HepG2 (cell line): Measurements from ENCODE around the gene ADAMTS12. TPM values are rescaled to one million over a fixed set of nuclear protein-coding genes. Genes with fewer than 3 reads are reported as not detected.

Experiments
- ATAC-seq: fragments of 200-7000 bp; cut with Tn5 transposase; 3 replicates; pipeline ENCODE4 v1.9.1; 2020; ENCODE audit warnings: mild to moderate bottlenecking, moderate library complexity
- BruUV-seq: library from RNA; stranded (reverse); fragments of 400-500 nt; replicated peaks from 2 replicates; lab custom pipeline; 2021; lab: Mats Ljungman, UMichigan
- CTCF ChIA-PET: fragments of 300-600 bp; formaldehyde crosslinking; extraction: SDS; loops from one replicate; lab custom pipeline; 2021; ENCODE audit warnings: low total read pairs, inconsistent platforms, low intra/inter-chr PET ratio; lab: Yijun Ruan, JAX
- POLR2A ChIA-PET: fragments of 350-600 bp; sonication (Branson Sonifier 250); formaldehyde crosslinking; loops from one replicate; lab custom pipeline; 2020; ENCODE audit warnings: antibody characterized with exemption, inconsistent platforms; lab: Yijun Ruan, JAX
- DNase-seq: peaks from one replicate; pipeline ENCODE4 v3.0.0-alpha.2; 2015; ENCODE audit warnings: low spot score
- FAIRE-seq: peaks from 3 replicates; lab custom pipeline; 2011; peaks lifted over from hg19 to GRCh38; lab: Jason Lieb, UNC
- H2AFZ ChIP-seq: one replicate; pipeline ENCODE4 v1.6.1; 2011; ENCODE audit warnings: low read length, inconsistent platforms
- H3K27ac ChIP-seq: fragments of 300-600 bp; 3 replicates; pipeline ENCODE4 v1.8.0; 2011; ENCODE audit warnings: mixed run types, mild to moderate bottlenecking, mixed read lengths, low read length, inconsistent platforms; ENCODE audit not compliant: insufficient read depth; ENCODE audit errors: extremely low read length
- H3K27me3 ChIP-seq, 2 experiments: fragments of 200-600 bp in 1 of 2; 2 replicates in 1 of 2; 3 replicates in 1 of 2; pipeline versions ENCODE4 v1.6.0 to v1.8.0; 2011; ENCODE audit warnings: low read length in 2 of 2, mild to moderate bottlenecking in 2 of 2, moderate library complexity in 2 of 2, inconsistent platforms in 1 of 2; ENCODE audit not compliant: insufficient read depth in 2 of 2, control insufficient read depth in 1 of 2
- H3K36me3 ChIP-seq, 2 experiments: fragments of 200-600 bp in 1 of 2; replicated peaks in 1 of 2; 2 replicates in 1 of 2; 3 replicates in 1 of 2; pipeline versions ENCODE4 v1.5.1 to v1.8.0; 2011; ENCODE audit warnings: low read length in 2 of 2, inconsistent platforms in 1 of 2; ENCODE audit not compliant: insufficient read depth in 2 of 2, control insufficient read depth in 1 of 2
- H3K4me1 ChIP-seq: 2 replicates; pipeline ENCODE4 v1.5.1; 2012; ENCODE audit warnings: low read length, inconsistent platforms; ENCODE audit not compliant: insufficient read depth
- H3K4me2 ChIP-seq: 2 replicates; pipeline ENCODE4 v1.6.0; 2011; ENCODE audit warnings: low read depth, low read length, inconsistent platforms
- H3K4me3 ChIP-seq, 3 experiments: fragments of 200-600 bp in 1 of 3; sonication (generic), shearing (Covaris generic) in 1 of 3; replicated peaks in 1 of 3; 2 replicates each; pipeline ENCODE4 v1.5.1; 2011 to 2016; ENCODE audit warnings: low read length in 3 of 3, inconsistent platforms in 2 of 3, low read depth in 2 of 3, mild to moderate bottlenecking in 2 of 3, control low read depth in 1 of 3, mixed read lengths in 1 of 3; ENCODE audit not compliant: insufficient read depth in 1 of 3
- H3K79me2 ChIP-seq: one replicate; pipeline ENCODE4 v1.6.1; 2011; ENCODE audit warnings: low read length, inconsistent platforms; ENCODE audit not compliant: insufficient read depth
- H3K9ac ChIP-seq: 2 replicates; pipeline ENCODE4 v1.6.0; 2011; ENCODE audit warnings: mild to moderate bottlenecking, low read depth, low read length, inconsistent platforms; ENCODE audit not compliant: insufficient read depth
- H3K9me3 ChIP-seq: 2 replicates; pipeline ENCODE4 v1.5.1; 2012; ENCODE audit warnings: mild to moderate bottlenecking, low read length
- H4K20me1 ChIP-seq: 2 replicates; pipeline ENCODE4 v1.6.0; 2011; ENCODE audit warnings: inconsistent platforms, mild to moderate bottlenecking, low read length, moderate library complexity; ENCODE audit not compliant: insufficient read depth
- ARNT ChIP-seq: fragments of 450-650 bp; IDR thresholded peaks from 2 replicates; pipeline ENCODE4 v1.6.1; 2017
- KAT8 ChIP-seq: IDR thresholded peaks from 2 replicates; pipeline ENCODE4 v1.6.1; 2016; ENCODE audit warnings: missing genetic modification reagents, missing compliant biosample characterization
- KLF15 ChIP-seq: sonication (generic); formaldehyde crosslinking; IDR thresholded peaks from 2 replicates; pipeline ENCODE4 v1.8.1; 2023; ENCODE audit warnings: borderline replicate concordance, mild to moderate bottlenecking, inconsistent platforms, missing genetic modification reagents, mixed read lengths
- MIER2 ChIP-seq: IDR thresholded peaks from 2 replicates; pipeline ENCODE4 v1.6.1; 2016; ENCODE audit warnings: missing biosample characterization, missing genetic modification reagents
- MLXIP ChIP-seq: sonication (generic); formaldehyde crosslinking; IDR thresholded peaks from 2 replicates; pipeline ENCODE4 v1.9.0; 2021; ENCODE audit warnings: missing genetic modification reagents, borderline replicate concordance
- MTA1 ChIP-seq: sonication (generic); formaldehyde crosslinking; IDR thresholded peaks from 2 replicates; pipeline ENCODE4 v1.4.0; 2020; ENCODE audit warnings: missing genetic modification reagents, mild to moderate bottlenecking, borderline replicate concordance
- PHF5A ChIP-seq: IDR thresholded peaks from one replicate; pipeline ENCODE4 v1.6.1; 2018; ENCODE audit warnings: low read depth, missing genetic modification reagents; ENCODE audit not compliant: unreplicated experiment
- SRY ChIP-seq: sonication (generic); formaldehyde crosslinking; IDR thresholded peaks from 2 replicates; pipeline ENCODE4 v1.8.0; 2022; ENCODE audit warnings: mild to moderate bottlenecking, missing genetic modification reagents
- SUZ12 ChIP-seq: fragments of 150-350 bp; IDR thresholded peaks from 2 replicates; pipeline ENCODE4 v1.6.1; 2014; ENCODE audit warnings: low read depth, low read length
- TEAD3 ChIP-seq: optimal IDR thresholded peaks from 2 replicates; pipeline ENCODE3; 2016; ENCODE audit warnings: borderline replicate concordance
- TERF1 ChIP-seq: sonication (generic); formaldehyde crosslinking; IDR thresholded peaks from 2 replicates; pipeline ENCODE4 v1.8.0; 2022; ENCODE audit warnings: mild to moderate bottlenecking, missing genetic modification reagents, moderate library complexity
- TFAP4 ChIP-seq: sonication (generic); IDR thresholded peaks from 2 replicates; pipeline ENCODE4 v1.6.1; 2016; ENCODE audit warnings: low read depth, borderline replicate concordance
- ZFP36L2 ChIP-seq: sonication (generic); formaldehyde crosslinking; IDR thresholded peaks from 2 replicates; pipeline ENCODE4 v1.4.0; 2020; ENCODE audit warnings: missing genetic modification reagents
- ZFP37 ChIP-seq: sonication (generic); formaldehyde crosslinking; IDR thresholded peaks from 2 replicates; pipeline ENCODE4 v1.4.0; 2020; ENCODE audit warnings: missing genetic modification reagents, borderline replicate concordance
- ZNF232 ChIP-seq: sonication (generic); formaldehyde crosslinking; IDR thresholded peaks from 2 replicates; pipeline ENCODE4 v1.4.0; 2020; ENCODE audit warnings: missing genetic modification reagents, borderline replicate concordance
- ZNF432 ChIP-seq: sonication (generic); formaldehyde crosslinking; IDR thresholded peaks from 2 replicates; pipeline ENCODE4 v1.5.0; 2020; ENCODE audit warnings: missing genetic modification reagents, mild to moderate bottlenecking, borderline replicate concordance
- ZNF597 ChIP-seq: sonication (generic); formaldehyde crosslinking; IDR thresholded peaks from 2 replicates; pipeline ENCODE4 v1.5.0; 2020; ENCODE audit warnings: missing genetic modification reagents
- ZNF619 ChIP-seq: sonication (generic); formaldehyde crosslinking; IDR thresholded peaks from 2 replicates; pipeline ENCODE4 v1.4.0; 2020; ENCODE audit warnings: mild to moderate bottlenecking, missing genetic modification reagents
- ZNF772 ChIP-seq: sonication (generic); formaldehyde crosslinking; IDR thresholded peaks from 2 replicates; pipeline ENCODE4 v1.5.0; 2020; ENCODE audit warnings: mild to moderate bottlenecking, missing genetic modification reagents
- ZSCAN25 ChIP-seq: sonication (generic); formaldehyde crosslinking; IDR thresholded peaks from 2 replicates; pipeline ENCODE4 v1.8.0; 2022; ENCODE audit warnings: mild to moderate bottlenecking, missing genetic modification reagents
- WGBS: methylation state at CpG from one replicate; pipeline ENCODE4 v1.1.6; 2017; ENCODE audit warnings: low lambda C conversion rate; 5-methylcytosine and 5-hydroxymethylcytosine counted together
- in situ Hi-C: cut with HindIII; loops from 2 replicates; pipeline ENCODE4 v1.10.0; 2017; ENCODE audit warnings: low pct_unique_long_range_greater_than_20kb; ENCODE audit not compliant: extremely low pct_ligation_motif_present
- intact Hi-C: fragments of 100-400 bp; cut with micrococcal nuclease; formaldehyde crosslinking; loops from one replicate; pipeline ENCODE4 v1.10.0; 2022; ENCODE audit not compliant: unreplicated experiment
- polyA plus RNA-seq, 8 experiments: library from polyadenylated mRNA; depleted of rRNA in 3 of 8; stranded (reverse) in 7 of 8; unstranded in 1 of 8; fragments of >200 nt; fragmentation: Illumina TruSeq in 4 of 8; extraction: Trizol in 4 of 8; gene quantifications; 2 replicates each; pipeline versions ENCODE4 v1.2.1 to v1.2.3, GENCODE V29; 2011 to 2016; ENCODE audit warnings: low read depth in 4 of 8, missing spikeins in 1 of 8, mixed read lengths in 1 of 8; ENCODE audit not compliant: insufficient read depth in 1 of 8
- total RNA-seq, 5 experiments: library from RNA; depleted of rRNA; stranded (reverse); fragments of >200 nt; fragmentation: Illumina TruSeq; extraction: Trizol; gene quantifications; 2 replicates each; pipeline ENCODE4 v1.2.3, GENCODE V29; 2016; ENCODE audit warnings: low read depth in 1 of 5

Gene ADAMTS12
- total and polyA plus RNA-seq, 2 of the 13 experiments (the other 11 are each of a cell fraction or from before 2014, with no cell fraction given) = 0.03 TPM; not detected in 1

GRCh38 chr5:33629999-33630398 lies 261.8 kb downstream of the ADAMTS12 start (continued):
- TF ChIP-seq MLXIP (CRISPR knock-in tag) = no peak
- no peak for TF ChIP-seq ZNF772
- no peak for TF ChIP-seq TEAD3 (CRISPR knock-in tag)
- no peak for TF ChIP-seq ARNT
- TF ChIP-seq KAT8 (CRISPR knock-in tag) = no peak
- TF ChIP-seq ZFP37 (CRISPR knock-in tag) = no peak
- TF ChIP-seq MIER2 (CRISPR knock-in tag) = no peak

- H3K9me3 ChIP-seq = no peaks in the 10 kb centered on the region
- intact Hi-C loops (no loop called here), in situ Hi-C loops (no loop called here)
- TF ChIP-seq TFAP4 (no peak), ZNF432 (CRISPR knock-in tag) (no peak), ZNF619 (CRISPR knock-in tag) (no peak), ZNF232 (CRISPR knock-in tag) (no peak), PHF5A (no peak), TERF1 (CRISPR knock-in tag) (no peak), ZSCAN25 (no peak), ZNF597 (CRISPR knock-in tag) (no peak), ZFP36L2 (CRISPR knock-in tag) (no peak), MTA1 (no peak), SUZ12 (no peak), SRY (CRISPR knock-in tag) (no peak), KLF15 (no peak)
- CTCF ChIA-PET = no interaction called here
- no peak for ATAC-seq
- no peaks in the 10 kb centered on the region for H3K36me3 ChIP-seq
- no peak overlapping the region for H3K9ac ChIP-seq
- H3K27me3 ChIP-seq = no peaks in the 10 kb centered on the region; a peak in 1 of 5 replicates
- no peaks in the 10 kb centered on the region for H3K79me2 ChIP-seq
- BruUV-seq = no TSS peak
- H3K4me3 ChIP-seq = no peak overlapping the region
- no peak for DNase-seq
- no peak for FAIRE-seq
- H2AFZ ChIP-seq = no peak overlapping the region
- no peaks in the 10 kb centered on the region for H3K4me1 ChIP-seq
- H3K4me2 ChIP-seq = no peak overlapping the region
- H4K20me1 ChIP-seq = no peaks in the 10 kb centered on the region
- 0% methylated on average over 1 of the region's 1 CpG for WGBS
- H3K27ac ChIP-seq = no peak overlapping the region
- POLR2A ChIA-PET = no interaction called here
Observed at GRCh38 chr5:33628796-33629195, 263.0 kb downstream of the ADAMTS12 start.
